Sigmoid colon (tissue), 4 donors: ENCODE measurements around the gene CEP250.
"Not testable (repeated sequence)": the region's sequence is repeated elsewhere in the genome, so short reads cannot be mapped to it uniquely, and the experiment has no call there.

Experiments
- EP300 ChIP-seq, 4 donors: sonication (generic); formaldehyde crosslinking; IDR thresholded peaks; one replicate each; pipeline ENCODE4 v1.6.1; 2017; ENCODE audit warnings: antibody characterized with exemption in 4 of 4
- POLR2A ChIP-seq, 2 donors: fragments of 450-650 bp; IDR thresholded peaks; one replicate each; pipeline ENCODE4 v1.6.1; 2016; ENCODE audit warnings: antibody characterized with exemption in 2 of 2, mild to moderate bottlenecking in 2 of 2, moderate library complexity in 2 of 2
- TF ChIP-seq, protein P1 (sequence below), 4 experiments: fragments of 450-650 bp in 3 of 4; fragments of 200-600 bp in 1 of 4; IDR thresholded peaks; one replicate each; pipeline ENCODE4 v1.5.1; 2016 to 2019; ENCODE audit warnings: antibody characterized with exemption in 4 of 4, mild to moderate bottlenecking in 3 of 4, moderate library complexity in 2 of 4

DNA sequence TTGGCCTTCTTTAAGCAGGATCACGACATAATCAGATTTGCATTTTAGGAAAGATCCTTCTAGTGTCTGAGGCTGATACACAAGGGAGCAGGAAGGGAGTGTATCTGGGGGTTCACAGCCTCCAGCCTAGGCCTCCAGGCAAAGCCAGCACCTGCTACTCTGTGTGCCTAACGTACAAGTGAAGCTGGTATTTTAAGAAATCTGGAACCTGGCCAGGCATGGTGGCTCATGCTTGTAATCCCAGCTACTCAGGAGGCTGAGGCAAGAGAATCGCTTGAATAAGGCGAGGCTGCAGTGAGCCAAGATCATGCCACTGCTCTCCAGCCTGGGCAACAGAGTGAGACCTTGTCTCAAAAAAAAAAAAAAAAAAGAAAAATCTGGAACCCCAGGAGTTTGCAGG, 100.1 kb downstream of the CEP250 start:
- TF ChIP-seq, protein P1, sequence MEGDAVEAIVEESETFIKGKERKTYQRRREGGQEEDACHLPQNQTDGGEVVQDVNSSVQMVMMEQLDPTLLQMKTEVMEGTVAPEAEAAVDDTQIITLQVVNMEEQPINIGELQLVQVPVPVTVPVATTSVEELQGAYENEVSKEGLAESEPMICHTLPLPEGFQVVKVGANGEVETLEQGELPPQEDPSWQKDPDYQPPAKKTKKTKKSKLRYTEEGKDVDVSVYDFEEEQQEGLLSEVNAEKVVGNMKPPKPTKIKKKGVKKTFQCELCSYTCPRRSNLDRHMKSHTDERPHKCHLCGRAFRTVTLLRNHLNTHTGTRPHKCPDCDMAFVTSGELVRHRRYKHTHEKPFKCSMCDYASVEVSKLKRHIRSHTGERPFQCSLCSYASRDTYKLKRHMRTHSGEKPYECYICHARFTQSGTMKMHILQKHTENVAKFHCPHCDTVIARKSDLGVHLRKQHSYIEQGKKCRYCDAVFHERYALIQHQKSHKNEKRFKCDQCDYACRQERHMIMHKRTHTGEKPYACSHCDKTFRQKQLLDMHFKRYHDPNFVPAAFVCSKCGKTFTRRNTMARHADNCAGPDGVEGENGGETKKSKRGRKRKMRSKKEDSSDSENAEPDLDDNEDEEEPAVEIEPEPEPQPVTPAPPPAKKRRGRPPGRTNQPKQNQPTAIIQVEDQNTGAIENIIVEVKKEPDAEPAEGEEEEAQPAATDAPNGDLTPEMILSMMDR (IDR thresholded peaks at IDR 0.05): not testable (repeated sequence)
- TF ChIP-seq POLR2A, EP300 (IDR thresholded peaks at IDR 0.05): not testable (repeated sequence)
